K562 (cell line): ENCODE data around the gene RABGAP1L. TPM values are rescaled to one million over a fixed set of nuclear protein-coding genes. Genes with fewer than 3 reads are reported as not detected.
A peak's percentile ranks its signal among the peaks of the same experiment; 100 is the strongest.

Source experiments
- ATAC-seq: fragments of 200-7000 bp; cut with Tn5 transposase; 3 replicates; pipeline ENCODE4 v1.9.1; 2020; ENCODE audit warnings: moderate library complexity
- BruUV-seq: library from RNA; stranded (reverse); fragments of 400-500 nt; replicated peaks from 2 replicates; lab custom pipeline; 2021; lab: Mats Ljungman, UMichigan
- CTCF ChIA-PET: fragments of 300-600 bp; formaldehyde crosslinking; extraction: SDS; loops from one replicate; lab custom pipeline; 2021; ENCODE audit warnings: low intra/inter-chr PET ratio; lab: Yijun Ruan, JAX
- POLR2A ChIA-PET: fragments of 300-600, 350-650 bp; sonication (Branson Sonifier 250); formaldehyde crosslinking; extraction: SDS; loops from one replicate; lab custom pipeline; 2021; ENCODE audit warnings: antibody characterized with exemption, inconsistent platforms; lab: Yijun Ruan, JAX
- DNase-seq, 4 experiments: peaks; one replicate each; pipeline versions ENCODE4 v3.0.0 to v3.0.0-alpha.2; 2011 to 2018; ENCODE audit warnings: low spot score in 3 of 4, mixed read lengths in 3 of 4; ENCODE audit errors: extremely low read depth in 1 of 4
- FAIRE-seq: peaks from 2 replicates; lab custom pipeline; 2011; peaks lifted over from hg19 to GRCh38; lab: Jason Lieb, UNC
- H2AFZ ChIP-seq: 2 replicates; pipeline ENCODE4 v1.6.0; 2011; ENCODE audit warnings: low read depth, low read length, control low read depth, inconsistent platforms
- H3K27ac ChIP-seq: fragments of 200-600 bp; 3 replicates; pipeline ENCODE4 v1.8.0; 2011; ENCODE audit warnings: low read depth, mild to moderate bottlenecking, control low read depth, inconsistent platforms, low read length, moderate library complexity, mixed read lengths; ENCODE audit errors: extremely low read depth
- H3K27me3 ChIP-seq, 2 experiments: fragments of 300-600 bp in 1 of 2; 2 replicates in 1 of 2; 3 replicates in 1 of 2; pipeline versions ENCODE4 v1.6.0 to v1.8.0; 2011; ENCODE audit warnings: inconsistent platforms in 2 of 2, low read length in 2 of 2, mild to moderate bottlenecking in 1 of 2, mixed read lengths in 1 of 2, moderate library complexity in 1 of 2; ENCODE audit not compliant: control insufficient read depth in 2 of 2, insufficient read depth in 2 of 2
- H3K36me3 ChIP-seq: fragments of 300-600 bp; 3 replicates; pipeline ENCODE4 v1.8.0; 2011; ENCODE audit warnings: mild to moderate bottlenecking, low read length, inconsistent platforms; ENCODE audit not compliant: control insufficient read depth, insufficient read depth
- H3K4me1 ChIP-seq, 2 experiments: fragments of 200-600 bp in 1 of 2; replicated peaks in 1 of 2; 2 replicates in 1 of 2; 3 replicates in 1 of 2; pipeline versions ENCODE4 v1.5.1 to v1.8.0; 2011; ENCODE audit warnings: inconsistent platforms in 2 of 2, low read length in 2 of 2, mild to moderate bottlenecking in 1 of 2, mixed read lengths in 1 of 2, moderate library complexity in 1 of 2; ENCODE audit not compliant: control insufficient read depth in 2 of 2, insufficient read depth in 2 of 2
- H3K4me2 ChIP-seq: 2 replicates; pipeline ENCODE4 v1.6.1; 2011; ENCODE audit warnings: low read length, control low read depth, inconsistent platforms, mixed read lengths; ENCODE audit not compliant: insufficient read depth
- H3K4me3 ChIP-seq: fragments of 200-600 bp; sonication (generic), shearing (Covaris generic); 2 replicates; pipeline ENCODE4 v1.5.1; 2016; ENCODE audit warnings: control low read depth, inconsistent platforms
- H3K79me2 ChIP-seq: fragments of 200-600 bp; 3 replicates; pipeline ENCODE4 v1.8.0; 2011; ENCODE audit warnings: low read length, inconsistent platforms; ENCODE audit not compliant: control insufficient read depth, insufficient read depth
- H3K9ac ChIP-seq, 2 experiments: 2 replicates each; pipeline versions ENCODE4 v1.6.0 to v1.6.1; 2011; ENCODE audit warnings: low read depth in 2 of 2, low read length in 2 of 2, control low read depth in 1 of 2, inconsistent platforms in 1 of 2, mild to moderate bottlenecking in 1 of 2, mixed read lengths in 1 of 2; ENCODE audit not compliant: insufficient read depth in 1 of 2
- H3K9me1 ChIP-seq: one replicate; pipeline ENCODE4 v1.6.0; 2011; ENCODE audit warnings: inconsistent platforms, mild to moderate bottlenecking, low read length, moderate library complexity; ENCODE audit not compliant: control insufficient read depth, insufficient read depth
- H3K9me3 ChIP-seq: replicated peaks from 2 replicates; pipeline ENCODE4 v1.5.1; 2011; ENCODE audit warnings: low read depth, low read length, inconsistent platforms; ENCODE audit not compliant: control insufficient read depth, insufficient read depth
- H4K20me1 ChIP-seq: replicated peaks from 2 replicates; pipeline ENCODE4 v1.6.1; 2011; ENCODE audit warnings: low read length, inconsistent platforms, mixed read lengths; ENCODE audit not compliant: control insufficient read depth, insufficient read depth
- EP300 ChIP-seq: IDR thresholded peaks from 2 replicates; pipeline ENCODE4 v1.6.1; 2012; ENCODE audit warnings: low read length, improper control_type of control experiment
- ETV5 ChIP-seq: sonication (generic); formaldehyde crosslinking; IDR thresholded peaks from 2 replicates; pipeline ENCODE4 v1.4.0; 2020; ENCODE audit warnings: low read depth, mild to moderate bottlenecking, missing genetic modification reagents
- FOXM1 ChIP-seq, 2 experiments: fragments of 450-650 bp in 1 of 2; sonication (generic) in 1 of 2; formaldehyde crosslinking in 1 of 2; IDR thresholded peaks; 2 replicates each; pipeline versions ENCODE4 v1.6.1 to v1.9.0; 2017 to 2022; ENCODE audit warnings: low read depth in 2 of 2, mild to moderate bottlenecking in 2 of 2, missing genetic modification reagents in 1 of 2, moderate library complexity in 1 of 2
- ILK ChIP-seq: fragments of 450-650 bp; IDR thresholded peaks from 2 replicates; pipeline ENCODE4 v1.6.1; 2016; ENCODE audit warnings: missing genetic modification characterization, low read depth, mild to moderate bottlenecking, missing compliant biosample characterization, moderate library complexity, borderline replicate concordance
- KLF13 ChIP-seq: fragments of 450-650 bp; IDR thresholded peaks from 2 replicates; pipeline ENCODE4 v1.6.1; 2016; ENCODE audit warnings: missing genetic modification characterization, low read depth, mild to moderate bottlenecking, missing compliant biosample characterization, moderate library complexity, borderline replicate concordance
- NRF1 ChIP-seq, 2 experiments: fragments of 450-650 bp; IDR thresholded peaks in 1 of 2; conservative IDR thresholded peaks in 1 of 2; 2 replicates each; pipeline ENCODE4 v1.6.1; 2014; ENCODE audit warnings: mild to moderate bottlenecking in 2 of 2
- PHF8 ChIP-seq: fragments of 200-600 bp; sonication (generic); IDR thresholded peaks from 2 replicates; pipeline ENCODE4 v1.6.1; 2012; ENCODE audit warnings: mixed run types, mild to moderate bottlenecking, inconsistent platforms, low read length, moderate library complexity, borderline replicate concordance
- SPI1 ChIP-seq: IDR thresholded peaks from 2 replicates; pipeline ENCODE4 v1.6.1; 2011; ENCODE audit warnings: low read depth, low read length, control low read depth, borderline replicate concordance
- ZBTB8A ChIP-seq: fragments of 450-650 bp; IDR thresholded peaks from 2 replicates; pipeline ENCODE4 v1.6.1; 2018; ENCODE audit warnings: mild to moderate bottlenecking, moderate library complexity; ENCODE audit not compliant: partially characterized antibody
- ZKSCAN8 ChIP-seq: fragments of 200-800 bp; sonication (Bioruptor generic); IDR thresholded peaks from 2 replicates; pipeline ENCODE4 v1.6.1; 2016; ENCODE audit warnings: missing genetic modification characterization, missing compliant biosample characterization
- WGBS: fragments of 100-300 bp; shearing (Covaris generic); methylation state at CpG from one replicate; pipeline ENCODE4 v1.1.6; 2016; ENCODE audit warnings: low coverage, mixed read lengths; ENCODE audit not compliant: insufficient coverage; ENCODE audit errors: missing lambda C conversion rate; 5-methylcytosine and 5-hydroxymethylcytosine counted together
- in situ Hi-C: fragments of 300-500 bp; cut with MboI; formaldehyde crosslinking; loops from 4 replicates; pipeline ENCODE4 v1.15.0; 2018; ENCODE audit warnings: inconsistent platforms, mixed read lengths
- intact Hi-C: fragments of 100-400 bp; cut with micrococcal nuclease; formaldehyde crosslinking; loops from 2 replicates; pipeline ENCODE4 v1.14.2; 2022
- polyA plus RNA-seq, 8 experiments: library from polyadenylated mRNA; depleted of rRNA in 4 of 8; stranded (reverse) in 5 of 8; unstranded in 3 of 8; fragments of >200 nt; fragmentation: Nextera tagmentation in 2 of 8; fragmentation: Illumina TruSeq in 1 of 8; extraction: Ambion mirVana in 2 of 8; extraction: Trizol in 1 of 8; gene quantifications; 2 replicates each; pipeline versions ENCODE4 v1.2.1 to v1.2.3, GENCODE V29; 2011 to 2014; ENCODE audit warnings: inconsistent platforms in 1 of 8, missing spikeins in 1 of 8
- total RNA-seq, 7 experiments: library from RNA; depleted of rRNA in 6 of 7; stranded (reverse); fragments of >200 nt in 6 of 7; fragmentation: Illumina TruSeq in 2 of 7; extraction: Trizol in 2 of 7; gene quantifications; 2 replicates each; pipeline versions ENCODE4 v1.2.1 to v1.2.3, GENCODE V29; 2011 to 2021; ENCODE audit warnings: low replicate concordance in 1 of 7
- TF ChIP-seq, protein P1 (sequence below): sonication (generic); formaldehyde crosslinking; IDR thresholded peaks from 2 replicates; pipeline ENCODE4 v1.8.0; 2022; ENCODE audit warnings: missing genetic modification reagents, mild to moderate bottlenecking, moderate library complexity, borderline replicate concordance
- TF ChIP-seq, protein P2 (sequence below), 2 experiments: fragments of 450-650 bp in 1 of 2; sonication (generic) in 1 of 2; formaldehyde crosslinking in 1 of 2; IDR thresholded peaks; 2 replicates each; pipeline versions ENCODE4 v1.7.1 to v1.9.0; 2016 to 2022; ENCODE audit warnings: inconsistent platforms in 1 of 2, mild to moderate bottlenecking in 1 of 2, missing genetic modification reagents in 1 of 2

The RABGAP1L gene
- total and polyA plus RNA-seq, 9 of the 15 experiments (the other 6 are each of a cell fraction or from before 2014, with no cell fraction given) = 16.5 to 44.9 (median 26.7) TPM

DNA sequence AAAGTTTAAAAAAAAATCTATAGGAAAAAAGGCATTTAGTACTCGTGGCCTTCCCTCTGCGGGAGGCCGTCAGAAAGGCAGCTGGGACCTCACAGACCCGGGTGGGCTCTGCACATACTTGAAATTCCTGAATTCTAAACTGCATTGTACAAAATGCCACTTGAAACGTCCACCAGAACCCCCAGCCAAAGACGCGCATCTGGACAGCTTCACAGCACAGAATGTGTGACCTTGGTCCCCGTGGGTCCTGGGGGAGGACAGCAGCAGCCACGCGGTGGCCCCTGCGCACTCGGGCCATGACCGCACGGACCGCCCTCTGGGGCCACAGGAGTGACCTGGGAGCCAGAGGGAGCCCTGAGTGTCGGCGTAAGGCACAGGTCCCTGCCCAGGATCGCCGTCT is 884.5 kb downstream of the RABGAP1L start:
- BruUV-seq = no TSS peak
- no peaks in the 10 kb centered on the region for H4K20me1 ChIP-seq
- H3K9me3 ChIP-seq = no peaks in the 10 kb centered on the region
- peaks cover 41 to 56% of the 10 kb centered on the region in 2 experiments for H3K27me3 ChIP-seq
- peaks cover 0 to 11% of the 10 kb centered on the region in 2 experiments; a peak in 1 of 5 replicates for H3K4me1 ChIP-seq
- H3K4me2 ChIP-seq = no peak overlapping the region
- ATAC-seq = no peak; the same call in 2 of the 3 replicates
- WGBS = 2% methylated on average over 19 of the region's 19 CpGs
- no peaks in the 10 kb centered on the region for H3K36me3 ChIP-seq
- H3K27ac ChIP-seq = no peak overlapping the region
- no peak for FAIRE-seq
- intact Hi-C loops = no loop called here
- H3K9me1 ChIP-seq = no peaks in the 10 kb centered on the region
- DNase-seq = no peak
- no peaks in the 10 kb centered on the region for H3K79me2 ChIP-seq
- peak overlapping the region in 1 of 2 experiments; percentile 42; a peak in 1 of 4 replicates for H3K9ac ChIP-seq
- no peak overlapping the region for H2AFZ ChIP-seq
- in situ Hi-C loops = loop anchor here (5.0 kb wide), 1 partner anchor 83 kb away; no protein-coding TSS in a partner anchor
- ChIA-PET POLR2A (no interaction called here), CTCF (no interaction called here)
- H3K4me3 ChIP-seq = no peak overlapping the region
- no peak for TF ChIP-seq EP300
- TF ChIP-seq, protein P1, sequence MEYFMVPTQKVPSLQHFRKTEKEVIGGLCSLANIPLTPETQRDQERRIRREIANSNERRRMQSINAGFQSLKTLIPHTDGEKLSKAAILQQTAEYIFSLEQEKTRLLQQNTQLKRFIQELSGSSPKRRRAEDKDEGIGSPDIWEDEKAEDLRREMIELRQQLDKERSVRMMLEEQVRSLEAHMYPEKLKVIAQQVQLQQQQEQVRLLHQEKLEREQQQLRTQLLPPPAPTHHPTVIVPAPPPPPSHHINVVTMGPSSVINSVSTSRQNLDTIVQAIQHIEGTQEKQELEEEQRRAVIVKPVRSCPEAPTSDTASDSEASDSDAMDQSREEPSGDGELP (CRISPR knock-in tag) = no peak
- no peak for TF ChIP-seq ZKSCAN8 (CRISPR knock-in tag)
- TF ChIP-seq SPI1 = no peak
- no peak for TF ChIP-seq KLF13 (tag)
- TF ChIP-seq ETV5 (CRISPR knock-in tag) = no peak
- no peak for TF ChIP-seq ZBTB8A
- TF ChIP-seq, protein P2, sequence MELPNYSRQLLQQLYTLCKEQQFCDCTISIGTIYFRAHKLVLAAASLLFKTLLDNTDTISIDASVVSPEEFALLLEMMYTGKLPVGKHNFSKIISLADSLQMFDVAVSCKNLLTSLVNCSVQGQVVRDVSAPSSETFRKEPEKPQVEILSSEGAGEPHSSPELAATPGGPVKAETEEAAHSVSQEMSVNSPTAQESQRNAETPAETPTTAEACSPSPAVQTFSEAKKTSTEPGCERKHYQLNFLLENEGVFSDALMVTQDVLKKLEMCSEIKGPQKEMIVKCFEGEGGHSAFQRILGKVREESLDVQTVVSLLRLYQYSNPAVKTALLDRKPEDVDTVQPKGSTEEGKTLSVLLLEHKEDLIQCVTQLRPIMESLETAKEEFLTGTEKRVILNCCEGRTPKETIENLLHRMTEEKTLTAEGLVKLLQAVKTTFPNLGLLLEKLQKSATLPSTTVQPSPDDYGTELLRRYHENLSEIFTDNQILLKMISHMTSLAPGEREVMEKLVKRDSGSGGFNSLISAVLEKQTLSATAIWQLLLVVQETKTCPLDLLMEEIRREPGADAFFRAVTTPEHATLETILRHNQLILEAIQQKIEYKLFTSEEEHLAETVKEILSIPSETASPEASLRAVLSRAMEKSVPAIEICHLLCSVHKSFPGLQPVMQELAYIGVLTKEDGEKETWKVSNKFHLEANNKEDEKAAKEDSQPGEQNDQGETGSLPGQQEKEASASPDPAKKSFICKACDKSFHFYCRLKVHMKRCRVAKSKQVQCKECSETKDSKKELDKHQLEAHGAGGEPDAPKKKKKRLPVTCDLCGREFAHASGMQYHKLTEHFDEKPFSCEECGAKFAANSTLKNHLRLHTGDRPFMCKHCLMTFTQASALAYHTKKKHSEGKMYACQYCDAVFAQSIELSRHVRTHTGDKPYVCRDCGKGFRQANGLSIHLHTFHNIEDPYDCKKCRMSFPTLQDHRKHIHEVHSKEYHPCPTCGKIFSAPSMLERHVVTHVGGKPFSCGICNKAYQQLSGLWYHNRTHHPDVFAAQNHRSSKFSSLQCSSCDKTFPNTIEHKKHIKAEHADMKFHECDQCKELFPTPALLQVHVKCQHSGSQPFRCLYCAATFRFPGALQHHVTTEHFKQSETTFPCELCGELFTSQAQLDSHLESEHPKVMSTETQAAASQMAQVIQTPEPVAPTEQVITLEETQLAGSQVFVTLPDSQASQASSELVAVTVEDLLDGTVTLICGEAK (IDR thresholded peaks at IDR 0.05) = no peak
- TF ChIP-seq, protein P2 (CRISPR knock-in tag; IDR thresholded peaks at IDR 0.05) = no peak
- TF ChIP-seq NRF1 (conservative IDR thresholded peaks at IDR 0.05 in 1 of 2, IDR thresholded peaks at IDR 0.05 in 1 of 2) = no peak
- TF ChIP-seq FOXM1 (IDR thresholded peaks at IDR 0.05; ENCODE audit: low read depth) = no peak
- TF ChIP-seq FOXM1 (CRISPR knock-in tag; IDR thresholded peaks at IDR 0.05; ENCODE audit: low read depth) = no peak
- TF ChIP-seq ILK (tag) = no peak
- no peak for TF ChIP-seq PHF8
